Islet precursor cell (in vitro differentiated cells): Measurements from ENCODE around the gene RPL19.

ENCODE experiments used
- DNase-seq: peaks from one replicate; pipeline ENCODE4 v3.0.0-alpha.2; 2018

Gene RPL19

GRCh38 chr17:39252788-39253460 is 52.8 kb downstream of the RPL19 start:
- DNase-seq, result no peak
